NCI-H128 (cell line): ENCODE data around the gene NRG4.
"Not testable (repeated sequence)": the region's sequence is repeated elsewhere in the genome, so short reads cannot be mapped to it uniquely, and the experiment has no call there.

ENCODE experiments used
- DNase-seq: peaks from one replicate; lab custom pipeline; 2025; ENCODE audit not compliant: unreplicated experiment; lab: John Stamatoyannopoulos, UW

Gene NRG4

DNA sequence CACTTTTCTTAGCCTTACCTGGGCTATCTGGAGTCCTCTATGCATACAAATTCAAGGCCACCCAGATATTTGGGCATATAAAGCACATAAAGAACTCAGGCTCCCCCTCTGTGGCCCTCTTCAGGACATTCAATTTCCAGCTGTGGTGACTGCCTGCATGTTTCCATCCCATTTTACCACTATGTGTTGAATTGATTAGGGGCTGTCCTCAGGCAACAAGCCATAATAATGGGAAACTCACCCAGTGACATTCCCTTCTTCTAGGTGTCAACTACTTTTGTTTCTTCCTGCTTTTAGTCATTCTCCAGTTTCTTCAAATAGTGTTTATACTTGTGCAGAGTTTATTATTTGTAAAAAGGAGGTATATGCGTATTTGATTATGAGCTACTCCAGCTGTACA lies 18.0 kb downstream of the NRG4 start:
- DNase-seq = no peak

DNA sequence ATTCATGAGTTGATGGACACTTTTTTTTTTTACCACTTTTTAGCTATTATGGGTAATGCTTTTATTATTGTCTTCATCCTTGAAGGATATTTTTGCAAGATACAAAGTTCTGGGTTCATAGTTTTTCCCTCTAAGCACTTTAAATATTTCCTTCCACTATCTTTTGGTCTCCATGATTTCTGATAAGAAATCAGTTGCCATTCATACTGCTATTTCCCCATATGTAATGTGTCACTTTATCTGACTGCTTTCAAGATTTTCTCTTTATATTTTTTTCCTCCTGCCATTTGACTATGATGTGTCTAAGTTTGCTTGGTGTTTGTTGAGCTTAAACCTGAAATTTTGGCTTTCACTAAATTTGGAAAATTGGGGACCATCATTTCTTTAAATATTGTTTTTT lies 19.3 kb downstream of the NRG4 start:
- no peak for DNase-seq

DNA sequence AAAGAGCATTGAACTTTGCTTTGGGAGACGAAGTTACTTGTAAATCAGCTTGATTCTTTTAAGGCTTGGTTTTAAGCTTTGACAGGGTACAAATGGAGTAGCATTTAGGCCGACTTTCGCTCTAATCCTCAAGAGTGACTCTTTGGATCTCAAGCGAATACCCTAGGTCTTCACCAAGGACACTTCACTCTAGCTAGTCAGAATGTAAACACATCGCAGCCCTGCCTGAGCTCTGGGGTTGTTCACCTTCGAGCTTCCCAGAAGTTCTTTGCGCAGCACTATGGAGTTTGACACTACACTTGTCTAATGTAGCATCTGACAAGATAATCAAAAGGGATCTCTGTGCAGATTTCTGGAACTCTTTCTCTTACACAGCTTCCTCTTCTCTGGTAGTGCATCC lies 22.3 kb downstream of the NRG4 start:
- no peak for DNase-seq

DNA sequence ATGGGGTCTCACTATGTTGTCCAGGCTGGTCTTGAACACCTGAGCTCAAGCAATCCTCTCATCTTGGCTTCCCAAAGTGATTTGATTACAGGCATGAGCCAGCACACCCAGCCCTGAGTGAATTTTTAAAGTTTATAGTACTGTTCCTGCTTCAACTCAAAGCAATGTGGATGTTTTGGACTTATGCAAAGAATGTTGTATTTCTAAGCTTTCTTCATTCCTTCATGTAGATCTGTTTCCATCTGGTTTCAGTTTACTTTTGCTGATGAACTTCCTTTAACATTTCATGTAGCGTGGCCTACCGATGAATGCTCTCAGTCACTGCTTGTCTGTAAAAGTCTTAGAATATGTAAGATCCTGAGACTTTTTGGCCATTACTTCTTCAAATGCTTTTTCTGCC lies 23.2 kb downstream of the NRG4 start:
- no peak for DNase-seq

DNA sequence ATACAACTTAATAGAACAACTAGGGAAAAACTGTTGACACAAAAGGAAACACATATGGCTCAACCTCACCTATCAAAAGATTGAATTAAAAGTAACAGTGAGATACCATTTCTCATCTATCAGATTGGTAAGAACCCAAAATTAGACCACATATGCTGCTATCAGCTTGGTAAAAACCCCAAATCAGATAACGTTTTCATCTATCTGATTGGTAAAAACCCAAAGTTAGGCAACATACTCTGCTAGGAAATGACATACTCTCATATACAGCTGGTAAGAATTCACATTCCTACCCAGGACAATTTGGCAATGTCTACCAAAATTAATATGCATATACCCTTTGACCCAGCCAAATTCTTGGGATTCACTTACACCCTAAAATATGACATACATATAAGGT lies 26.3 kb downstream of the NRG4 start:
- no peak for DNase-seq

DNA sequence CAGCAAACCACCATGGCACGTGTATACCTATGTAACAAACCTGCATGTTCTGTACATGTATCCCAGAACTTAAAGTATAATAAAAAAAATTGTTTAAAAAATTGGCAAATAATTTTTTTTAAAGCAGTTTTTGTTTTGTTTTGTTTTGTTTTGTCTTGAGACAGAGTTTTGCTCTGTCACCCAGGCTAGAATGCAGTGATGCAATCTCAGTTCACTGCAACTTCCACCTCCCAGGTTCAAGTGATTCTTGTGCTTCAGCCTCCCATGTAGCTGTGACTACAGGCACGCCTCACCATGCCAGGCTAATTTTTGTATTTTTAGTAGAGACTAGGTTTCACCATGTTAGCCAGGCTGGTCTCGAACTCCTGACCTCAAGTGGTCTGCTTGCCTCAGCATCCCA lies 27.5 kb downstream of the NRG4 start:
- DNase-seq = not testable (repeated sequence)

DNA sequence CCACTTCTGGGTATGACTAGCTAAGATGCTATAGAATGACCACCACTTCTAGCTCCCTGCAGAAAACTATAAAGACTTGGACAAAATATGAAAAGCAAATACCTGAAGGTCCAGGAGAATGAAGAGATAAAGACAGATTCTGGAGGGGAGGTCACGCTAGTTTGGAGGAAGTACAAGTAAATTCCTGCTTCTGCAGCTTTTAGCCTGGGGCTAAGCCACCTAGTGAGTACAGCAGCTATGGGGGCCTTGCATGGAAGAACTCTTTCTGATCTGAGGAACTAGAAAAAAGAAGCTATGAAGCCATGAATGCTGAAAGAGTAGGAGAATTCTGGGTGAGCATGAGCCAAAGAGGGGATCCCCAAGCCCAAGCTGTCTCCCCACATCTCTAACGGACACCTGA lies 29.8 kb downstream of the NRG4 start:
- no peak for DNase-seq

DNA sequence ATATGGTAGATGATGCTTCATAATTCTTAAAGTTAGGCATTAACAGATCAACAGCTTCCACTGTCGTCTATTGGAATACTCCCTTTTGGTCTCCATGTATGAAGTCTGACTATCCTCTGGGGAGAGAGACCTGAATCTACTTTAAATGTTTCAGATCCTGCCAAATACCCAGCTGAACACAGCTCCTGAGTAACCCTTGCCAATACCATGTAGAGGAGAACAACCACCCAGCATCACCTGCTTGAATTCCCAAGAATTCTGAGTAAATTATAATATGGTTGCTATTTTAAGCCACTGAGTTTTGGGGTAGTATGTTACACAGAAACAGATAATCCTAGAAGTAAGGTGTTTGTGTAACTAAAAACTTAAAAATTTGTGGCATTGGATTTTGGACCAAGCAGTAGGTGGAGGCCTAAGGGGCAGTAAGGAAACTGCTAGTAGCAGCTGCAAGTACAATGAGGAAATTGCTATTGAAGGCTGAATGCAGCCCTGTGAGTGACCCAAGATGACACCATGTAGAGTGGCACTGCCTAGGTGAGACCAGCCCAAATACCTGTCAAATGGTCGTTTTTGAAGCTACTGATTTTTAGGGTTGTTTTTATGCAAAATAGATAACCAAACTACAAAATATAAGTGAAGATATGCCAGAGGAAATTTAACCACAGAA lies 30.9 kb downstream of the NRG4 start:
- no peak for DNase-seq

DNA sequence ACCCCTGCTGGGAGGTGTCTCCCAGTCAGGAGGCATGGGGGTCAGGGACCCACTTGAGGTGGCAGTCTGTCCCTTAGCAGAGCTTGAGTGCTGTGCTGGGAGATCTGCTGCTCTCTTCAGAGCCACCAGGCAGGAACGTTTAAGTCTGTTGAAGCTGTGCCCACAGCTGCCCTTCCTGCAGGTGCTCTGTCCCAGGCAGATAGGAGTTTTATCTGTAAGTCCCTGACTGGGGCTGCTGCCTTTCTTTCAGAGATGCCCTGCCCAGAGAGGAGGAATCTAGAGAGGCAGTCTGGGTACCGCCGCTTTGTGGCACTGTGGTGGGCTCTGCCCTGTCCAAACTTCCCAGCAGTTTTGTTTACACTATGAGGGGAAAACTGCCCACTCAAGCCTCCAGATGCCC lies 35.5 kb downstream of the NRG4 start:
- DNase-seq = not testable (repeated sequence)

DNA sequence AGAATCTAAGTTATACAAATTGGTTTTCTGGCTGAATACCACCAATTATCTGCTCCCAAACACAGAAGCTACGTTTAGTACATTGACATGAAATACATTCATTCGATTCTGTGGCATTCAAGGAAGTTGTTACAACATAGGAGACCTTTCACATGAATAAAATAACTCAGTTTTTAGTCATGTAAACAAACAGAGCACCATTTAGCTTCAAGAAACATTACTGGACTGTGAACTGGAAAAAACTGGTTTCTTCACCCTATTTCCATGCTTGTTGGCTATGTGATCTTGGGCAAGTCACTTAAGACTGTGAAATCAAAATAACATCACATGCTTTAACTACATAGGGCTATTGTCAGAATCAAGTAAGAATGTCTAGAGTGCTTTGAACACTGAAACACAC lies 46.2 kb downstream of the NRG4 start:
- DNase-seq = no peak

DNA sequence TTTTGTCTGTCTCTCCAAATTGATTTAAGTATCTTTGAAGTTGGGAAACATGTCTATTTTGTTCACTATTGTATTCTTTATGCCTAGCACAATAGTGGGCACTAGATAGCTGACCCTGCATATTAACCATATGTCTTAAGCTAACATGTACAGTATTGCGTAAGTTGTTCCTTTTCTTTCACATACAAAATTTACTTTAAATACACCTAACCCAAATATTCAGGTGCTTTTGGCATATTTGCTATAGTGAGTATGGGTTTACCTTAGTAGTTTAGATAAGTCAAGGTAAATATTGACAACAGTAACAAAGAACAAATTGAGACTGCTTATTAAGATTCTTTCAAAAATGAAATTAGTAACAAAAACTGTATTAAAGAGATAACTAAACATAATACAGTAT lies 50.9 kb downstream of the NRG4 start:
- no peak for DNase-seq

DNA sequence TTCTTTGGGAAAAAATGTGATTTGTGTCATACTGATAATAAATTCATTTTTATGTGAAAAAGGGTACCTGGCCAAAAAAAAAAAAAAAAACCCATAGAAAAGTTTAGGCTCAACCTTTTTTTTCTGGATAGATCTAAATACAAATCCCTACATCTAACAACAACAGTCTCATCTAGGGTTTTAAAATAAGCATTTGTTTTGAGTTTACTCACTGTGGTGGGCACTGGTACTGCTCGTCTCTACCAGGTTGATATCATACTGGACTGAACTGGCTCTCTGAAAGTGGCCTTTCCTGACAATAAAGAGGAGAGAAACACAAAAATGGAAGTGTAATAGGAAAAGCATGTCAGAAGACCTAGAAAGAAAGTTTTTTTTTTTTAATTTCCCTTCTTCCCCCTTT lies 56.5 kb downstream of the NRG4 start:
- DNase-seq = no peak

DNA sequence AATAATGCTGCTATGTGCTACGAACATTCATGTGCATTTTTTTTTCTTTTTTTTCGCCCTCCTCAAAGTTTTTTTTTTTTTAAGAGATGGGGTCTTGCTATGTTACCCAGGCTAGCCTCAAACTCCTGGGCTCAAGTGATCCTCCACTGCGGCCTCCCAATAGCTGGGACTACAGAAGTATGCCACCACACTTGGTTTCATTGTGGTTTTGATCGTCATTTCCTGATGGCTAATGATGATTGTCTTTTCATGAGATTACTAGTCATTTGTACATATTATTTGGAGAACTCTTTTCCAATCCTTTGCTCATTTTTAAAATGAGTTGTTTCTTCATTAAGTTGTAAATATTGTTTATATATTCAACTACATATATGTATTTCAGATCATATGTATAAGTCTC lies 59.7 kb downstream of the NRG4 start:
- DNase-seq = no peak

DNA sequence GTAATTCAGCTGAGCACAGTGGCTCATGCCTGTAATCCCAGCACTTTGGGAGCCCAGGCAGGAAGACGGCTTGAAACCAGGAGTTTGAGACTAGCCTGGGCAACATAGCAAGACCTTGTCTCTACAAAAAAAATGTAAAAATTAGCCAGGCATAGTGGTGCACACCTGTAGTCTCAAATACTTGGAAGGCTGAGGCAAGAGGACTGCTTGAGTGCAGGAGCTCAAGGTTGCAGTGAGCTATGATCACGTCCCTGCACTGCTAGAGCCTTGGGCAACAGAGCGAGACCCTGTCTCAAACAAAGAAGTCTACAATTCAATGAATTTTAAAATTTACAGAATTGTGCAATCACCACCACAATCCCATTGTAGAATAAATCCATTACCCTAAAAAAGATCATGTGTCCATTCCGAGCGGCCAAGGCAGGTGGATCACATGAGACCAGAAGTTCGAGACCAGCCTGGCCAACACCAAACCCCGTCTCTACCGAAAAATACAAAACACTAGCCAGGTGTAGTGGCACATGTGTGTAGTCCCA lies 63.4 kb downstream of the NRG4 start:
- DNase-seq = no peak

DNA sequence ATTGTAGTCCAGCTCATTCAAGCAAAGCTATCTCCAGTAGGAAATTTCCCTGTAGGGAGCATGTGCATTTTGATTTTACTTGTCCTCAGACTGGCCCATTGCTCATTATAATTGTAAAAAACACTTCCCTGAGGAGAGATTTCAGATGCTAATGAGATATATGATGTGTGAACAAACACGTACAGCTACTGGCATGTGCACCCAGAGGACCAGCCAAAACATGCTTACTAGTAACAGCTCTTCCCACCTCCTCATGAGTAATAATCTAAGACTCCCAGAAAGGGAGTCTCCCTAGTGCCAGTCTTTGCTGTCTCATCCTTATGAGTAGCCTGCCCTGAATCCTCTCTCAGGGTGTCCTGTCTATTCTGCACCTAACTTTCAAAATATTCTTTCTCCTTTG lies 65.1 kb downstream of the NRG4 start:
- no peak for DNase-seq

DNA sequence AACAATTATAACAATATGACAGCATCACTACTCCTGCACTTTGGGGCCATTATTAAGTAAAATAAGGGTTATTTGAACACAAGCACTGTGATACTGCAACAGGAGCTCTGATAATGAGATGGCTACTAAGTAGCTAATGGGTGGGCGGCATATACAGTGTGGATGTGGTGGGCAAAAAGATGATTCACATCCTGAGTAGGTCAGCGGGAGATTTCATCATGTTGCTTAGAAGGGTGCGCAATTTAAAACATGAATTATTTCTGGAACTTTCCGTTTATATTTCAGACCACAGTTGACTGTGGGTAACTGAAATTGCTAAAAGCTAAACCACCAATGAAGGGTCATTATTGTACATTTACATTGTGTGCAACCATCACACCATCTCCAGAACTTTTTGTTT lies 66.3 kb downstream of the NRG4 start:
- no peak for DNase-seq

DNA sequence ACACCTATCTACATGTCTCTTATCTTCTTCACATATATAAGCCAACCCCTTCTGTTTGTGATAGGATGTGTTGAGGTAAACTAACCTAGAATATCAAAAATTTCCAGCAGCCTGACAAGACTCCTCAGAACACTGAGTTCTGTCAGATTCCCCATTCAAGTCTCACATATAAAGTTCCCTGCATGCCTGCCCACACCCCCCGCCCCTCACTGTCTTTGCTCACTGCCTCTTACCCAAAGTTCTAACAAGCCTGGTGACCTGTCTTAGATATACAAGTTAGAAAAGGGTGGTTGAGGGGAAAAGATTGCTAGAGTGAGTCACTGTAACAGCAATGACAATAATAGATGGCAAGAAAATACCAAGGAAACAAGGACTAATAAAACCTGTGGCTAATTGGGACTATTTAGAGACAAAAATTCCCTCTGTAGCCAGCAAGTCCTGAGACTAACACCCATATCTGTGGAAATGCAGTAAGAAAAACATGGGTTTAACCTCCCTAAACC lies 68.5 kb downstream of the NRG4 start:
- no peak for DNase-seq

DNA sequence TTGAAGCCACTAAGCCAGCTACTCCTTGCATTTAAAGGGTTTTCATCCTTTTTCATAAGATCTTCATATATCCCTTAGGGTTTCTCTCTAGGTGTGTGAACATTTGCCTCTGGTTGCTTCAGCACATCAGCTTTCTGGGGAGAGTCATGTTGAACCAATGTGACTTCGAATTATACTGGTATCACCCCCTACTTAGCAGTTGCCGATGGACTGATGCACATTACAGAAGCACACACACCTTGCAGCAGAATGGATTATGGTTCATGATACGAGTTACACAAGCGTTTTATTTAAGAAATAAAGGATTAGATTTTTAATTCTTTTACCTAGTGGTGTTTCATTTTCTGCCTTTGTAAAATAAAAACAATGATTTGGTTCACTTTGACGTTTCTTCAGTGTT lies 69.0 kb downstream of the NRG4 start:
- no peak for DNase-seq

DNA sequence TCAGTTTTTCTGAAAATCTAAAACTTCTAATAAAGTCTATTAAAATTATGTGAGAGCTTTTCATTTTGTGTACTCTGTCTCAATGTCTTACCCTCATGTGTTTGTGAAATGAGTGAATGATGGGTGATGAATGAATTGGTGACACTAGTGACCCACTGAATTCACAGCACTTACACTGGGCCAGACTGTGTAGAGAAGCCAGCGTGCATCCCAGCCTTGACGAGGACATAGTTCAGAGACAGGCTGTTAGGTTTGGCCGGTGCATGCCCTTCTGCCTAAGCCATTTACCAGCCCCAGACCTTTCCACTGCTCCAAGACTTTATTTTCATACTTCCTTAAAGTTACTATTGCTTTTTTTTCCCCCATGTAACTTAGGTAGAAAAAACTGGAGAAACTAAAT lies 69.8 kb downstream of the NRG4 start:
- no peak for DNase-seq

DNA sequence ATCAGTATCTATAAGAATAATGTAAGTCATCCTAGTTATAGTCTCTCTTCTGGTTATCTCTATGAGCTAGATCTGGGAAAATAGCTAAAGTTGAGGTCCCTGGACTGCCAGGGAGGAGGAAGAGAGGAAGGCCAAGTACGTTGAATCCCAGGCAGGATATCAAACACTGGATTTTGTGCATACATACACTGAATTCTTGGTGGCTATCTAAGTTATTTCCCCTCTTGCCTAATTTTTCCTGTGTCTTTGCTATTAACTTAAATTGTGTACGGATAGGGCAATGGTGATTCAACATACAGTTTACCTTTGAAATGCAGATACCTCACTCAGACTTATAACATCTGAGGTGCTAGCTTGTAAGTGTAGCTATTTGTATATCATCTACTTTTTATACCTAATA lies 81.4 kb downstream of the NRG4 start:
- no peak for DNase-seq

DNA sequence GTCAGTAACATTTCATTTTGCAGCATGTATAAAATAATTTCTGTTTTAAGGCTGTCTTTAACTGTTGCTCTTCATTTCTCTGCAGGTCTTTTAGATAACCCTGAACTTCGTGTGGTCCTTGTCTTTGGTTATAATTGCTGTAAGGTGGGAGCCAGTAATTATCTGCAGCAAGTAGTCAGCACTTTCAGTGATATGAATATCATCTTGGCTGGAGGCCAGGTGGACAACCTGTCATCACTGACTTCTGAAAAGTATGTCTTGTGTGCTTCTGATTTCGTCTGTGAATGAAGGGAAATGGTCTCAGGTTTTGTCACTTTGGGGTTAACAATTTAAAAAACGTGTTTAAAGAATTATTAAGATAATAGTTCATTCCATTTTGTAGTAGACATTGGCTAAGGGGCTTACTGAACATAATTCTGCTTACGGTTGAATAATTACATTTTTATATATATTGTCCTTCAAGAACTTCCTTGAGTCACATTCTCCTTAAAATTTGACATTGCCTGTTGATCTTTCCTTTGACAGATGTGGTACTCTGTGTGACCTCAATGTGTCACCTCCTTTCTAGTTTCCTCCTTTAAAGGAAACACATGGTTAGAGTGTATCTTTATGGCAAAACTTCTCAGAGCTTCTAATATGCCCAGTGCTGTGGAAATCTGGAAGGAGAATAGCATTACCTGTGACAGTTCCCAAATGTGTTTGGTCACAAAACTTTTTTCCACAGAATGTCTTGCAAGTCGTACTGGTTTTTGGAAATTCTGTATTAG lies 82.2 kb downstream of the NRG4 start:
- no peak for DNase-seq
